Smooth muscle cell of the pulmonary artery (primary cell): ENCODE results near the gene OR1I1. TPM values are rescaled to one million over a fixed set of nuclear protein-coding genes. Genes with fewer than 3 reads are reported as not detected.

Source experiments
- total RNA-seq: library from RNA; depleted of rRNA; stranded (reverse); fragments of >200 nt; gene quantifications from 2 replicates; pipeline ENCODE4 v1.2.3, GENCODE V29; 2014

Gene OR1I1
- not detected in 2 replicates for total RNA-seq

DNA sequence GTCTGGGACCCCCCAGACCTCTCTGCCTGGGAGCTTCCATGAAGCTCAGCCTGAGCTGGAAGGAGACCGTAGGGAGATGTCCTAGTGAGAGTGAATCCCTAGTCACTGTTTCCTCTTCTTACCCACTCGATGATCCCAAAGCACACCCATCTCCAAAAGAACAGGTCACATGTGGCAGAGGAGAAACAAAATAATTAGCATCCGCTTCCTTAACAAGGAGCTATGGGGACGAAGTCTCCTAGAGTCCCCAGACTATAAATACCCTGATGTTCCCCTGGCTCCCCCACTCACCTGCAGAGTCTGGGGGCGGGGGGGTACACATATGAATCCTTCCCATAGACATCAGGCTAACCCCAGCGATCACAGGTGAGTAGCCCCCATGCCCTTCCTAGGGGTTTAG lies at the start of gene OR1I1:
TSS of gene OR1I1 (plus strand) at position 301 of the 400 bp plus-strand sequence. CDS start 4,855 bp downstream, outside the sequence.

DNA sequence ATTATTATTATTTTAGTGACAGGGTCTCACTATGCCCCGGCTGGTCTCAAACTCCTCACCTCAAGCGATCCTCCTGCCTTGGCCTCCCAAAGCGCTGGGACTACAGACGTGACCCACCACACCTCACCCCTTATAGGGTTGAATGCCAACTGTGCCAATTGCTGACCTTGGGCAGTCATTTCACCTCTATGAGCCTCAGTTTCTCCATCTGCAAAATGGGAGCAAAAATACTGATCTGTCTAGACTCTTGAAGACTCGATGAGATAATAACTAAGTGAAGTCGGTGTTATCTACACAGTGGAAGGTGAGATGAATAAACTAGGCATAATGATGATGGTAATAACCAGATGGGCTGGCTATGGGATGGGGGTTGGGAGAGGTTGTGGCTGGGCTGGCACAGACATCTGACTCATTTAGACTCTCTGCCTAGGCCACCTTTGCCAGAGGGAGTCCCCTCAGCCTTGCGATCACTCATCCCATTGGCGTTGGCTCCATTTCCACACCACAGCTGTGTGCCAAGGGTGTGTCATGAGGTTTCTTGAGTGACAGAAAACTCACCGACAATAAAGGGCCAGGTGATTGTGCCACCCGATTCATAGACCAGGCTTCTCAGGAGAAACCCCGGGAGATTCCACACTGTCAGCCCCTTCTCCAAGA lies 33.0 kb upstream of the OR1I1 start, which contains the start of gene CASP14:
TSS of gene CASP14 (plus strand) at position 596 of the 657 bp plus-strand sequence. CDS start 2,772 bp downstream, outside the sequence.

DNA sequence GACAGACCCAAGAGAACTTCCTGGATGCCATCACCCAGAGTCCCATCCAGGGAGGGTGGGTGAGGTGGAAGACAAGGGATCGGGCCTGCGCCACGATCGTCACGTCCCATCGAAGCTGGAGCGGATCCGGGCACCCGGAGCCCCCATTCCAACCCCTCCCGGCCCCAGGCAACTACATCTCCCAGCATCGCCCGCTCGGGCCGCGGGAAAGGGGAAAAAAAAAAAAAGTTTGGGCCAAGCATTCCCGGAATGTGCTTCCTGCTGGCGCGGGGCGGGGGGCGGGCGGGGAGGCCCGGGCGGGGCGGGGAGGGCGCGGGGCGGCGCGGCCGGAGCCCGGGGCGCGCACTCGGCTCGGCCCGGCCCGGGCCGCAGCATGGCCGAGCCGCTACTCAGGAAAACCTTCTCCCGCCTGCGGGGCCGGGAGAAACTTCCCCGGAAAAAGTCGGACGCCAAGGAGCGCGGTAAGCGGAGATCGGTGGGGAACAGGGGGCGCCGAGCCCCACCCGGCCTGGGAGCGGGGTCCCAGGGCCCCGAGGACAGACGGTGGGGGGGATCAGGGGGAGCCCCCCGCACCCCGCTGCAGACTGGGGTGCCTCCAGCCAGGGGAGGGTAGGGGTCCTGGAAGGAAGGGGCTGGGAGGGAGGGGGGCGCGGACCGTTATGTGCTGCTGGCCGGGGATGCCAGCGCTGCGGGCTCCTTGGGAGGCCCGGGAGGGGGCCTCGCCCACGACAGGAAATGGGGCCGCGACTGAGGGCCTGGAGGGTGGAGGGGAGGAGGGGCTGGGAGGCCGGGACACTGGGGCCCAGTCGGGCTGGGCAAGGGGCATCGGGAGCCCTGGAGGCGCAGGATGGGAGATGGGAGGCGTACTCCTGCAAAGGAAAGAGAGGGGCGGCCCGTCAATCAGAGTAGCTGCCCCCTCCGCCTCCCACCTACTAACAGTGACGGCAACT lies 25.3 kb downstream of the OR1I1 start, which contains the start of gene SYDE1:
TSS of gene SYDE1 (plus strand) at position 341 of the 950 bp plus-strand sequence. CDS start at position 374, 33 bp downstream.

Other genes with a start within 250 kb of the OR1I1 start
- gene OR7A5, start 247.0 kb upstream of the OR1I1 start, total RNA-seq = not detected in 2 replicates
- gene OR7C1, start 247.0 kb upstream of the OR1I1 start, total RNA-seq = not detected in 2 replicates
- not detected in 2 replicates for gene OR7A10, start 233.3 kb upstream of the OR1I1 start, total RNA-seq
- gene OR7A17, start 196.1 kb upstream of the OR1I1 start, total RNA-seq = not detected in 2 replicates
- not detected in 2 replicates for gene OR7C2, start 140.7 kb upstream of the OR1I1 start, total RNA-seq
- not detected in 2 replicates for gene SLC1A6, start 102.3 kb upstream of the OR1I1 start, total RNA-seq
- gene CASP14, start 32.7 kb upstream of the OR1I1 start, total RNA-seq = not detected in 2 replicates
- 42.7 and 48.6 TPM in 2 replicates for gene SYDE1, start 25.2 kb downstream of the OR1I1 start, total RNA-seq
- gene NOTCH3, start 118.8 kb downstream of the OR1I1 start, total RNA-seq = 243 and 493 TPM in 2 replicates
- 0.07 TPM in 2 replicates for gene EPHX3, start 150.2 kb downstream of the OR1I1 start, total RNA-seq